HepG2 (cell line): ENCODE results near the gene ZNF385B. TPM values are rescaled to one million over a fixed set of nuclear protein-coding genes. Genes with fewer than 3 reads are reported as not detected.

Source experiments
- ETV6 ChIP-seq: sonication (generic); formaldehyde crosslinking; conservative IDR thresholded peaks from 2 replicates; pipeline ENCODE4 v1.4.0; 2020; ENCODE audit warnings: missing genetic modification reagents
- GTF2F1 ChIP-seq: fragments of 150-350 bp; IDR thresholded peaks from 2 replicates; pipeline ENCODE4 v1.6.1; 2014; ENCODE audit warnings: low read length
- HOXA3 ChIP-seq: sonication (generic); formaldehyde crosslinking; IDR thresholded peaks from 2 replicates; pipeline ENCODE4 v1.5.0; 2020; ENCODE audit warnings: missing genetic modification reagents
- KLF16 ChIP-seq, 2 experiments: sonication (generic) in 1 of 2; formaldehyde crosslinking in 1 of 2; IDR thresholded peaks; 2 replicates each; pipeline versions ENCODE4 v1.6.1 to v1.8.0; 2016 to 2023; ENCODE audit warnings: missing genetic modification reagents in 2 of 2, missing compliant biosample characterization in 1 of 2
- PAXIP1 ChIP-seq: sonication (generic); formaldehyde crosslinking; conservative IDR thresholded peaks from 2 replicates; pipeline ENCODE4 v1.4.0; 2020; ENCODE audit warnings: mild to moderate bottlenecking, missing genetic modification reagents, moderate library complexity
- ZBTB3 ChIP-seq: sonication (generic); formaldehyde crosslinking; IDR thresholded peaks from 2 replicates; pipeline ENCODE4 v1.4.0; 2020; ENCODE audit warnings: low read depth, mild to moderate bottlenecking, moderate library complexity, missing genetic modification reagents, borderline replicate concordance
- ZNF224 ChIP-seq: sonication (generic); formaldehyde crosslinking; IDR thresholded peaks from 2 replicates; pipeline ENCODE4 v1.5.0; 2020; ENCODE audit warnings: mild to moderate bottlenecking, missing genetic modification reagents
- ZNF569 ChIP-seq: sonication (generic); formaldehyde crosslinking; IDR thresholded peaks from 2 replicates; pipeline ENCODE4 v1.5.0; 2020; ENCODE audit warnings: mild to moderate bottlenecking, missing genetic modification reagents, moderate library complexity, borderline replicate concordance
- ZNF678 ChIP-seq: sonication (generic); formaldehyde crosslinking; IDR thresholded peaks from 2 replicates; pipeline ENCODE4 v1.4.0; 2020; ENCODE audit warnings: mild to moderate bottlenecking, missing genetic modification reagents
- ZNF687 ChIP-seq: sonication (generic); formaldehyde crosslinking; IDR thresholded peaks from 2 replicates; pipeline ENCODE4 v1.5.1; 2020; ENCODE audit warnings: mild to moderate bottlenecking, missing genetic modification reagents, moderate library complexity
- ZNF720 ChIP-seq: sonication (generic); formaldehyde crosslinking; IDR thresholded peaks from 2 replicates; pipeline ENCODE4 v1.4.0; 2020; ENCODE audit warnings: missing genetic modification reagents
- ZNF839 ChIP-seq: sonication (generic); formaldehyde crosslinking; IDR thresholded peaks from 2 replicates; pipeline ENCODE4 v1.4.0; 2020; ENCODE audit warnings: missing genetic modification reagents, mild to moderate bottlenecking, borderline replicate concordance
- polyA plus RNA-seq, 8 experiments: library from polyadenylated mRNA; depleted of rRNA in 3 of 8; stranded (reverse) in 7 of 8; unstranded in 1 of 8; fragments of >200 nt; fragmentation: Illumina TruSeq in 4 of 8; extraction: Trizol in 4 of 8; gene quantifications; 2 replicates each; pipeline versions ENCODE4 v1.2.1 to v1.2.3, GENCODE V29; 2011 to 2016; ENCODE audit warnings: low read depth in 4 of 8, missing spikeins in 1 of 8, mixed read lengths in 1 of 8; ENCODE audit not compliant: insufficient read depth in 1 of 8
- total RNA-seq, 5 experiments: library from RNA; depleted of rRNA; stranded (reverse); fragments of >200 nt; fragmentation: Illumina TruSeq; extraction: Trizol; gene quantifications; 2 replicates each; pipeline ENCODE4 v1.2.3, GENCODE V29; 2016; ENCODE audit warnings: low read depth in 1 of 5

The ZNF385B gene
- total and polyA plus RNA-seq, 2 of the 13 experiments (the other 11 are each of a cell fraction or from before 2014, with no cell fraction given) = 3.3 to 6.7 TPM

- no peak for TF ChIP-seq ZNF687 (CRISPR knock-in tag)
- TF ChIP-seq KLF16 (CRISPR knock-in tag; IDR thresholded peaks at IDR 0.05) = no peak
- TF ChIP-seq ZNF224 (CRISPR knock-in tag) = no peak
- no peak for TF ChIP-seq ZNF678
- no peak for TF ChIP-seq ZNF839 (CRISPR knock-in tag)
- no peak for TF ChIP-seq GTF2F1
- no peak for TF ChIP-seq ETV6
- TF ChIP-seq ZNF720 = no peak
- TF ChIP-seq ZBTB3 (CRISPR knock-in tag) = no peak
- TF ChIP-seq PAXIP1 (CRISPR knock-in tag) = no peak
- no peak for TF ChIP-seq ZNF569 (CRISPR knock-in tag)
- TF ChIP-seq HOXA3 (CRISPR knock-in tag) = no peak
- TF ChIP-seq, all 625 proteins: peak for 0
These were observed 11.7 kb downstream of the ZNF385B start (continued) for GRCh38 chr2:179849719-179850118.
